Measurements from ENCODE around the gene ATP2C2. TPM values are rescaled to one million over a fixed set of nuclear protein-coding genes. Genes with fewer than 3 reads are reported as not detected.

The ATP2C2 gene
- total RNA-seq, 1 experiment from 2014 or later, result 0.67 TPM

DNA sequence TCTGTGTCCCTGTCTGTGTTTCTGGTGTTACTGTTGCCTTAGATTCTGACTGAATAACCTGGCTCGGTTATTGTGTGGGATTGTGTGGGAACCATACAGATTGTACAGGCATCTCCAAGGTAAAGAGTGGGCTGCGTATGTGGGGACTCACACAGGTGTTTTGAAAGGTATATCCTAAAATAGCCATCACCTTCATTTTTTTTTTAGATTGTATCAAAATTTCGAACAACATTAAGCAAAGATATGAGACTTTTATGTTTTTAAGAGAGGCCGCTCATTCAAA is 53.5 kb downstream of the ATP2C2 start:
- DNase-seq (ENCODE audit: low read depth, low spot score) (no peak), ATAC-seq (no peak)
- TF ChIP-seq, protein P1, sequence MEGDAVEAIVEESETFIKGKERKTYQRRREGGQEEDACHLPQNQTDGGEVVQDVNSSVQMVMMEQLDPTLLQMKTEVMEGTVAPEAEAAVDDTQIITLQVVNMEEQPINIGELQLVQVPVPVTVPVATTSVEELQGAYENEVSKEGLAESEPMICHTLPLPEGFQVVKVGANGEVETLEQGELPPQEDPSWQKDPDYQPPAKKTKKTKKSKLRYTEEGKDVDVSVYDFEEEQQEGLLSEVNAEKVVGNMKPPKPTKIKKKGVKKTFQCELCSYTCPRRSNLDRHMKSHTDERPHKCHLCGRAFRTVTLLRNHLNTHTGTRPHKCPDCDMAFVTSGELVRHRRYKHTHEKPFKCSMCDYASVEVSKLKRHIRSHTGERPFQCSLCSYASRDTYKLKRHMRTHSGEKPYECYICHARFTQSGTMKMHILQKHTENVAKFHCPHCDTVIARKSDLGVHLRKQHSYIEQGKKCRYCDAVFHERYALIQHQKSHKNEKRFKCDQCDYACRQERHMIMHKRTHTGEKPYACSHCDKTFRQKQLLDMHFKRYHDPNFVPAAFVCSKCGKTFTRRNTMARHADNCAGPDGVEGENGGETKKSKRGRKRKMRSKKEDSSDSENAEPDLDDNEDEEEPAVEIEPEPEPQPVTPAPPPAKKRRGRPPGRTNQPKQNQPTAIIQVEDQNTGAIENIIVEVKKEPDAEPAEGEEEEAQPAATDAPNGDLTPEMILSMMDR (IDR thresholded peaks at IDR 0.05), result no peak
- TF ChIP-seq POLR2AphosphoS5 (IDR thresholded peaks at IDR 0.05; ENCODE audit: low read depth, low read length) (no peak), TCF7L2 (IDR thresholded peaks at IDR 0.05; ENCODE audit: low read depth, low read length) (no peak), SIN3A (IDR thresholded peaks at IDR 0.05; ENCODE audit: borderline replicate concordance, insufficient read depth, low read depth, low read length) (no peak)
- TF ChIP-seq, protein P2, sequence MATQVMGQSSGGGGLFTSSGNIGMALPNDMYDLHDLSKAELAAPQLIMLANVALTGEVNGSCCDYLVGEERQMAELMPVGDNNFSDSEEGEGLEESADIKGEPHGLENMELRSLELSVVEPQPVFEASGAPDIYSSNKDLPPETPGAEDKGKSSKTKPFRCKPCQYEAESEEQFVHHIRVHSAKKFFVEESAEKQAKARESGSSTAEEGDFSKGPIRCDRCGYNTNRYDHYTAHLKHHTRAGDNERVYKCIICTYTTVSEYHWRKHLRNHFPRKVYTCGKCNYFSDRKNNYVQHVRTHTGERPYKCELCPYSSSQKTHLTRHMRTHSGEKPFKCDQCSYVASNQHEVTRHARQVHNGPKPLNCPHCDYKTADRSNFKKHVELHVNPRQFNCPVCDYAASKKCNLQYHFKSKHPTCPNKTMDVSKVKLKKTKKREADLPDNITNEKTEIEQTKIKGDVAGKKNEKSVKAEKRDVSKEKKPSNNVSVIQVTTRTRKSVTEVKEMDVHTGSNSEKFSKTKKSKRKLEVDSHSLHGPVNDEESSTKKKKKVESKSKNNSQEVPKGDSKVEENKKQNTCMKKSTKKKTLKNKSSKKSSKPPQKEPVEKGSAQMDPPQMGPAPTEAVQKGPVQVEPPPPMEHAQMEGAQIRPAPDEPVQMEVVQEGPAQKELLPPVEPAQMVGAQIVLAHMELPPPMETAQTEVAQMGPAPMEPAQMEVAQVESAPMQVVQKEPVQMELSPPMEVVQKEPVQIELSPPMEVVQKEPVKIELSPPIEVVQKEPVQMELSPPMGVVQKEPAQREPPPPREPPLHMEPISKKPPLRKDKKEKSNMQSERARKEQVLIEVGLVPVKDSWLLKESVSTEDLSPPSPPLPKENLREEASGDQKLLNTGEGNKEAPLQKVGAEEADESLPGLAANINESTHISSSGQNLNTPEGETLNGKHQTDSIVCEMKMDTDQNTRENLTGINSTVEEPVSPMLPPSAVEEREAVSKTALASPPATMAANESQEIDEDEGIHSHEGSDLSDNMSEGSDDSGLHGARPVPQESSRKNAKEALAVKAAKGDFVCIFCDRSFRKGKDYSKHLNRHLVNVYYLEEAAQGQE (IDR thresholded peaks at IDR 0.05; ENCODE audit: insufficient read depth in 1 of 2, low read depth in 2 of 2, low read length in 1 of 2), result no peak
- POLR2A ChIA-PET, result no interaction called here
- CTCF ChIA-PET, result no interaction called here
- Histone ChIP-seq H3K27me3 (ENCODE audit: control insufficient read depth, insufficient read depth, low read length) (no peaks in the 10 kb centered on the region), H3K4me3 (ENCODE audit: low read depth in 2 of 2, low read length in 2 of 2) (no peak overlapping the region), H3K27ac (ENCODE audit: low read length) (no peak overlapping the region), H3K36me3 (ENCODE audit: control insufficient read depth, insufficient read depth, low read length) (no peaks in the 10 kb centered on the region), H3K4me1 (ENCODE audit: control insufficient read depth, insufficient read depth, low read length) (no peaks in the 10 kb centered on the region), H3K9me3 (ENCODE audit: control insufficient read depth, insufficient read depth, low read depth, low read length) (no peaks in the 10 kb centered on the region)
- intact Hi-C loops (cut with micrococcal nuclease; ENCODE audit: unreplicated experiment), result no loop called here
- no TSS peak for BruUV-seq (replicated peaks)
- in situ Hi-C loops (cut with HindIII; ENCODE audit: low pct_unique_long_range_greater_than_20kb, low sequenced_read_pairs), result no loop called here

DNA sequence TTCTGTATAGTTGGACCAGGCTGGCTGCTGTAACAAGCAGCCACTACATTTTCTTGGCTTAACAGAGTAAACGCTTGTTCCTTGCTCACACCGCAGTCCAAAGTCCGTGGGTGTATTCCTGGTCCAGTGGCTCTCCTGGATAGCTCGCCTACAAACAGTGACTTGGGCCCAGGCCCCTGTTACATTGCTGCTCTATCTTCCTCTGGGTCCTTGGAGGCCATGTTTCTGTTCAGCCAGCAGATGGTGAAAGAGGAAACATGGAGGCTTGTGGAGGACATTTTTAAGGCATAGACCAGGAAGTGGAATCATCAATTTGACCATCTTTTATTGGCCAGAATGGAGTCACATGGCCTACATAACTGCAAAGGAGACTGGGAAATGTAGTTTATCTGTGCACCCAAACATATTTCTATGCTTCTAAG is 55.1 kb downstream of the ATP2C2 start:
- Histone ChIP-seq H3K4me1 (ENCODE audit: control insufficient read depth, insufficient read depth, low read length) (no peaks in the 10 kb centered on the region), H3K27me3 (ENCODE audit: control insufficient read depth, insufficient read depth, low read length) (no peaks in the 10 kb centered on the region), H3K27ac (ENCODE audit: low read length) (no peak overlapping the region), H3K9me3 (ENCODE audit: control insufficient read depth, insufficient read depth, low read depth, low read length) (no peaks in the 10 kb centered on the region), H3K36me3 (ENCODE audit: control insufficient read depth, insufficient read depth, low read length) (no peaks in the 10 kb centered on the region), H3K4me3 (ENCODE audit: low read depth in 2 of 2, low read length in 2 of 2) (no peak overlapping the region)
- ATAC-seq, result peak; percentile 60
- intact Hi-C loops (cut with micrococcal nuclease; ENCODE audit: unreplicated experiment), result no loop called here
- ChIA-PET CTCF (no interaction called here), POLR2A (no interaction called here)
- in situ Hi-C loops (cut with HindIII; ENCODE audit: low pct_unique_long_range_greater_than_20kb, low sequenced_read_pairs), result no loop called here
- no peak for TF ChIP-seq POLR2AphosphoS5 (IDR thresholded peaks at IDR 0.05; ENCODE audit: low read depth, low read length)
- no peak for TF ChIP-seq SIN3A (IDR thresholded peaks at IDR 0.05; ENCODE audit: borderline replicate concordance, insufficient read depth, low read depth, low read length)
- TF ChIP-seq TCF7L2 (IDR thresholded peaks at IDR 0.05; ENCODE audit: low read depth, low read length), result no peak
- TF ChIP-seq, protein P2 (IDR thresholded peaks at IDR 0.05; ENCODE audit: insufficient read depth in 1 of 2, low read depth in 2 of 2, low read length in 1 of 2), result no peak
- TF ChIP-seq, protein P1 (IDR thresholded peaks at IDR 0.05), result no peak
- no peak for DNase-seq (ENCODE audit: low read depth, low spot score)
- BruUV-seq (replicated peaks), result no TSS peak

Data from Panc1 (cell line).